Retinal pigment epithelial cell (primary cell): Measurements from ENCODE around the gene TMEM151A.
"Not testable (repeated sequence)": the region's sequence is repeated elsewhere in the genome, so short reads cannot be mapped to it uniquely, and the experiment has no call there.

Source experiments
- DNase-seq: peaks from one replicate; pipeline ENCODE4 v3.0.0-alpha.2; 2010; ENCODE audit warnings: low read depth
- H3K4me3 ChIP-seq: 2 replicates; pipeline ENCODE4 v1.5.1; 2011; ENCODE audit warnings: mild to moderate bottlenecking, low read length, control low read depth, moderate library complexity
- TF ChIP-seq, protein P1 (sequence below): conservative IDR thresholded peaks from 2 replicates; pipeline ENCODE4 v1.5.1; 2011; ENCODE audit warnings: low read depth, low read length, control low read depth, inconsistent platforms

The TMEM151A gene

DNA sequence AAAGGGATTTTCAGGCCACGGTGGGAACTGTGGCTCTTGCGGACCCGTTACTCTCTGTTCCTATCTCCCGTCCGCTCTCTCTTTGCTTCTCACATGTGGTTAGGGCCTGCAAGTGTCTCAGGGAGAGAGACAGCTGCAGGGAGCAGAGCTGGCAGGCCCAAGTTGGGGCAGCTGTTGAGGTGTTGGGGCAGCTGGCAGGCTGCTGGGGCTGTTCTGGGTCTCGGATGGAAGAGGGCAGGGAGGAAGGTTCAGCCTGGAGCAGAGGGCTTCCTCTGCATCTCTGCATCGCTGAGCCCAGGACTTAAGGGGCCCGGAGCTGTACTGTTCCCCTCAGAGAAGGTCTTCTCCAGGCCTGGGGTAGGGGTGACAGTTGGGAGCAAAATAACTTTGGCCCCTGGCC is 16.3 kb upstream of the TMEM151A start:
- TF ChIP-seq, protein P1, sequence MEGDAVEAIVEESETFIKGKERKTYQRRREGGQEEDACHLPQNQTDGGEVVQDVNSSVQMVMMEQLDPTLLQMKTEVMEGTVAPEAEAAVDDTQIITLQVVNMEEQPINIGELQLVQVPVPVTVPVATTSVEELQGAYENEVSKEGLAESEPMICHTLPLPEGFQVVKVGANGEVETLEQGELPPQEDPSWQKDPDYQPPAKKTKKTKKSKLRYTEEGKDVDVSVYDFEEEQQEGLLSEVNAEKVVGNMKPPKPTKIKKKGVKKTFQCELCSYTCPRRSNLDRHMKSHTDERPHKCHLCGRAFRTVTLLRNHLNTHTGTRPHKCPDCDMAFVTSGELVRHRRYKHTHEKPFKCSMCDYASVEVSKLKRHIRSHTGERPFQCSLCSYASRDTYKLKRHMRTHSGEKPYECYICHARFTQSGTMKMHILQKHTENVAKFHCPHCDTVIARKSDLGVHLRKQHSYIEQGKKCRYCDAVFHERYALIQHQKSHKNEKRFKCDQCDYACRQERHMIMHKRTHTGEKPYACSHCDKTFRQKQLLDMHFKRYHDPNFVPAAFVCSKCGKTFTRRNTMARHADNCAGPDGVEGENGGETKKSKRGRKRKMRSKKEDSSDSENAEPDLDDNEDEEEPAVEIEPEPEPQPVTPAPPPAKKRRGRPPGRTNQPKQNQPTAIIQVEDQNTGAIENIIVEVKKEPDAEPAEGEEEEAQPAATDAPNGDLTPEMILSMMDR, result no peak
- H3K4me3 ChIP-seq, result no peak overlapping the region
- DNase-seq, result no peak

DNA sequence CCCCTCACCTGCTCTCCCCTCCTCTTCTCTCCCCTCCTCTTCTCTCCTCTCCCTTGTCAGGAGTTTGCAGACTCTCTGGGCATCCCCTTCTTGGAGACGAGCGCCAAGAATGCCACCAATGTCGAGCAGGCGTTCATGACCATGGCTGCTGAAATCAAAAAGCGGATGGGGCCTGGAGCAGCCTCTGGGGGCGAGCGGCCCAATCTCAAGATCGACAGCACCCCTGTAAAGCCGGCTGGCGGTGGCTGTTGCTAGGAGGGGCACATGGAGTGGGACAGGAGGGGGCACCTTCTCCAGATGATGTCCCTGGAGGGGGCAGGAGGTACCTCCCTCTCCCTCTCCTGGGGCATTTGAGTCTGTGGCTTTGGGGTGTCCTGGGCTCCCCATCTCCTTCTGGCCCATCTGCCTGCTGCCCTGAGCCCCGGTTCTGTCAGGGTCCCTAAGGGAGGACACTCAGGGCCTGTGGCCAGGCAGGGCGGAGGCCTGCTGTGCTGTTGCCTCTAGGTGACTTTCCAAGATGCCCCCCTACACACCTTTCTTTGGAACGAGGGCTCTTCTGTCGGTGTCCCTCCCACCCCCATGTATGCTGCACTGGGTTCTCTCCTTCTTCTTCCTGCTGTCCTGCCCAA is 15.6 kb upstream of the TMEM151A start:
- DNase-seq, result no peak
- no peak overlapping the region for H3K4me3 ChIP-seq
- TF ChIP-seq, protein P1, result no peak

DNA sequence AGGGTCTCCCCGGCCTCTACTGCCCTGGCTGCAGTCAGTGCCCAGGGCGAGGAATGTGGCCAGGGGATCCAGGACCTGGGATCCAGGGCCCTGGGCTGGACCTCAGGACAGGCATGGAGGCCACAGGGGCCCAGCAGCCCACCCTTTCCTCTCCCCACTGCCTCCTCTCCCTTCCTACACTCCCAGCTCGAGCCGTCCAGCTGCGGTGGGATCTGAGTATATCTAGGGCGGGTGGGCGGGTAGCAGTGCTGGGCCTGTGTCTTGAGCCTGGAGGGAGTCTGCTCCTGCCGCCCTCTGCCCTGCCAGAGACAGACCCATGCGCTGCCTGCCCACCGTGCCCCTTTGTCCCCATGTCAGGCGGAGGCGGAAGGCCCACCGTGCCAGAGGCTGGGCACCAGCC is 15.1 kb upstream of the TMEM151A start:
- DNase-seq, H3K4me3 ChIP-seq: not testable (repeated sequence)

DNA sequence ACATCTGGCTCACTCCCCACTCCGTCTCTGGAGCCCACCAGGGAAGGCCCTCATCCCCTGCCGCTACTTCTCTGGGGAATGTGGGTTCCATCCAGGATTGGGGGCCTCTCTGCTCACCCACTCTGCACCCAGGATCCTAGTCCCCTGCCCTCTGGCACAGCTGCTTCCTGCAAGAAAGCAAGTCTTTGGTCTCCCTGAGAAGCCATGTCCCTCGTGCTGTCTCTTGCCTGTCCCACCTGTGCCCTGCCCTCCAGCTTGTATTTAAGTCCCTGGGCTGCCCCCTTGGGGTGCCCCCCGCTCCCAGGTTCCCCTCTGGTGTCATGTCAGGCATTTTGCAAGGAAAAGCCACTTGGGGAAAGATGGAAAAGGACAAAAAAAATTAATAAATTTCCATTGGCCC is 14.6 kb upstream of the TMEM151A start:
- not testable (repeated sequence) for DNase-seq, H3K4me3 ChIP-seq

DNA sequence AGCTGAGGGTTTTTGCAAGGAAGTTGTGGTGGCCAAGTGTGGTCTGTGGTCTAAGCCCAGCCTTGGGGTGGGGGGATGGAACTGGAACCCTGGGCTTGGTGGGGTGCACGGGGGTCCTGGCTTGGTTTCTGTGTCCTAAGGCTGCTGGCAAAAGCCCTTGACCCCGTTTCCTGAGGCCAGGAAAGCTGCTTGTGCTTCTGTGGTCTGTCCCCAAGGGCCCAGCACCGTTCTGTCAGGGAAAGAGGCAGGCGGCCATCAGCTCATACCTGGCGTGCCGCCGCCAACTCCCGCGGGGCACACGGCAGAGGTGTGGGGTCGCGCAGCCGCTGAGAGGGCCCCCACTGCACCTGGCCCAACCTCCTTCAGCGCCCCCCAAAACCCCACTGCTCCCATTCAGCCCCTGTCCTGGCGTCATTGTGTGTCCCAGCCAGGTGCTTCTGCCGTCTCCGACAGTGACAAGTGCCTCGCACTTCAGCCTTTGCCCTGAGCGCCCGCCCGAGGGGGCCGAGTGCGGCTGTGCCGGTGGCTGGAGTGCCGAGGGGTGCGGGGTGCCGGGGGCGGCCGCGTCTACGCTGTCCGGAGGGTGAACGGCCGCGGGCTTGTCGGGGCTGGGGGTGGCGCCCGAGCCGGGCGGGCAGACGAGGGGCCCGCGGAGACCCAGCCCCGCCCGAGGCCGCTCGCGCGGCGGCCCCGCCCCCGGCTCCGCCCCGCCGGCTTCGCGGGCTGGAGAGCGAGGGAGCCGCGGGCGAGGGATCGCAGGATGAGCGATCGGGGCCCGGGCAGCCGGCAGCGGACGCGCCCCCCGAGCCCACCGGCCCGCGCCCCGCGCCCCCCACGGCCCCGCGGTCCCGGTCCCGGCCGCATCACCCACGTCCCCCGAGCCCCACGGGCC is 14.0 kb upstream of the TMEM151A start, which contains the start of gene CNIH2:
CNIH2 (plus strand) TSS at position 705 of the 892 bp plus-strand sequence. CDS start 282 bp downstream, outside the sequence.
- peak within 1 kb of the TSS; percentile 27 for H3K4me3 ChIP-seq
- TF ChIP-seq, protein P1, result no peak
- DNase-seq, result no peak

DNA sequence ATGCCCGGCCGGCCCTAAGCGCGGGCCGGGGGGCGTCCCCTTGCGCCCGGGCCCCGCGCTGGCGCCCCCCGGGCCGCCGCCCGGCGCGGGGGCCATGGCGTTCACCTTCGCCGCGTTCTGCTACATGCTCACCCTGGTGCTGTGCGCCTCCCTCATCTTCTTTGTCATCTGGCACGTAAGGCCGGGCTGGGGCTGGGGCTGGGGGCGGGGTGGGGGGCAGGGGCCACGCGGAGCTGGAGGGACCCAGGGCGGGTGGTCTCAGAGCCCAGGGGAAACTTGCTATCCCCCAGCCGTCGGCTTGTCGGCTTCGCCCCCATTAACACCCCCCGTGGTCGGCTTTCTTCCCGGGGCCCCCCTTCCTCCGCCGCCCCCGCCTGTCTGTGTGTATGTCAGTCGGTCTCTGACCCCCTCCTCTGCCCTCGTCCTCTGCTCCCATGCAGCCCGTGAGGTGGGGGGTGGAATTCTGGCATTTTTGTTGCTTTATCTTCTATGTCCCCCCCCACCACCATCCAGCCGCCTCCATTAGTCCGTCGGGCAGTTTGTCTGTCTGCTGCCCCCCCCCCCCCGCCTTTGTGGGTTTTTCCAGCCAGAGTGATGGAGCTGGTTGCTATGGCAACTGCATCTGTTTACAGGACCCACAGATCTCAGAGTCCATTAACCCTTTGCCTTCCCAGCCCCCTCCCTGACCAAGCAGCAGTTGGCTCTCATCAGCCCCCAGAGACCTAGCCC is 13.2 kb upstream of the TMEM151A start:
- no peak for DNase-seq
- H3K4me3 ChIP-seq, result peak overlapping the region; percentile 27
- TF ChIP-seq, protein P1, result no peak

DNA sequence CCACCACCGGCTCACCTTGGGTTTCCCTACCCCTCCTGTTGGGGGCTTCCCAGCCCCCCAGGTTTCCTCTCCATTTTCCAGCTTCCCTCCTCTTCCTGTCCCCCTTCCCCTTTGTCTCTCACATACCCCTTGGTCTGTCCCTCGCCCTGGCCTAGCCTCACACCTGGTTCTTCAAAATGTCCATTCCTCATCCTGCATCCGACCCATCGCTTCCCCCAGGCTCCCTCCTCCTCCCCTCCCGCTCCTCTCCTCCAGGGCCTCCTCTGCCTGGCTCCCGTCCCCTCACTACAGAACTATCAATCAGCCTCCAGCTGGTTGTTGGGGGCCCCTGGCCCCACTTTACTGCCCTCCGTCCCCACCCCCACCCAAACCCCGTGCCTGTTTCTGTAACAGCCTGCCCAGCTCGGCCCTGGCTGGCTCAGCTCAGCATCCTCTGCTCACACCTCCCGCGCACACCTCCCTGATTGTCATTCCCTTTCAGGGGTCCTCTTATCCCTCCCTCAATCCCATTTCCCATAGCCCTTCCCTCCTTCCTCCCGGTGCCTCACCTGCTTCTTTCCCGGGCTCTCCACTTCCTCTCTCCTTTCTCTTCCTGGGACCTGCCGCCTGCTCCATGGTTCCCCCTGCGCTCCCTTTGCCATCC is 12.5 kb upstream of the TMEM151A start:
- no peak overlapping the region for H3K4me3 ChIP-seq
- TF ChIP-seq, protein P1, result no peak
- DNase-seq, result no peak
